SKM-1 treated with dmso at 0.1 percent for 144 hours (cell line): Measurements from ENCODE around the gene STRADB.
"Not testable (repeated sequence)": the region's sequence is repeated elsewhere in the genome, so short reads cannot be mapped to it uniquely, and the experiment has no call there.

ENCODE experiments used
- DNase-seq: peaks from one replicate; lab custom pipeline; 2025; ENCODE audit not compliant: unreplicated experiment; lab: John Stamatoyannopoulos, UW

STRADB gene

DNA sequence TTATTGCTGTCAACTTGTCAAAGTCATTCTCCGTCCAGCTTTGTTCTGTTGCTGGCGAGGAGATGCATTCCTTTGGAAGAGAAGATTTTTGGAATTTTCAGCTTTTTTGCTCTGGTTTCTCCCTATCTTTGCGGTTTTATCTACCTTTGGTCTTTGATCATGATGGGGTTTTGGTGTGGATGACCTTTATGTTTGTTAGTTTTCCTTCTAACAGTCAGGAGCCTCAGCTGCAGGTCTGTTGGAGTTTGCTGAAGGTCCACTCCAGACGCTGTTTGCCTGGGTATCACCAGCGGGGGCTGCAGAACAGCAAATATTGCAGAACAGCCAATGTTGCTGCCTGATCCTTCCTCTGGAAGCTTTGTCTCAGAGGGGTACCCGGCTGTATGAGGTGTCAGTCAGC lies 21.7 kb upstream of the STRADB start:
- not testable (repeated sequence) for DNase-seq

DNA sequence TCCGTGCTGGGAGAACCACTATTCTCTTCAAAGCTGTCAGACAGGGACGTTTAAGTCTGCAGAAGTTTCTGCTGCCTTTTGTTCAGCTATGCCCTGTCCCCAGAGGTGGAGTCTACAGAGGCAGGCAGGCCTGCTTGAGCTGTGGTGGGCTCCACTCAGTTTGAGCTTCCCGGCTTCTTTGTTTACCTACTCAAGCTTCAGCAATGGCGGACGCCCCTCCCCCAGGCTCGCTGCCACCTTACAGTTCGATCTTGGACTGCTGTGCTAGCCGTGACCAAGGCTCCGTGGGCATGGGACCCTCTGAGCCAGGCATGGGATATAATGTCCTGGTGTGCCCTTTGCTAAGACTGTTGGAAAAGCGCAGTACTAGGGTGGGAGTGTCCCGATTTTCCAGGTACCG lies 21.2 kb upstream of the STRADB start:
- DNase-seq, result not testable (repeated sequence)

DNA sequence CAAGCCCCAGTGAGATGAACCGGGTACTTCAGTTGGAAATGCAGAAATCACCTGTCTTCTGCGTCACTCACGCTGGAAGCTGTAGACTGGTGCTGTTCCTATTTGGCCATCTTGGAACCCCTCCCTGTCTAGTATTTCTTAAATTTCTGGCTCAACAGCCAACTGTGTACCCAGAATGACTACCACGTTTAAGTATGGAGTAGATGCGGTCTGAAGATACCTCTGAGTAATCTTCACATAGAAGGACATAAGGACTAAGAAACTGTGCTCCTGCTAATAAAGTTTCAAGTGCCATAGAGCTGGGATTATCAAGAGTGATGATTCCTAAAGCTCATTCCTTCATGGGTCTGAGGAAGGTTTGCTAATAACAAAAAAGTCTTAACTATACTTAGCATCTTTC lies 20.7 kb upstream of the STRADB start:
- DNase-seq, result no peak

DNA sequence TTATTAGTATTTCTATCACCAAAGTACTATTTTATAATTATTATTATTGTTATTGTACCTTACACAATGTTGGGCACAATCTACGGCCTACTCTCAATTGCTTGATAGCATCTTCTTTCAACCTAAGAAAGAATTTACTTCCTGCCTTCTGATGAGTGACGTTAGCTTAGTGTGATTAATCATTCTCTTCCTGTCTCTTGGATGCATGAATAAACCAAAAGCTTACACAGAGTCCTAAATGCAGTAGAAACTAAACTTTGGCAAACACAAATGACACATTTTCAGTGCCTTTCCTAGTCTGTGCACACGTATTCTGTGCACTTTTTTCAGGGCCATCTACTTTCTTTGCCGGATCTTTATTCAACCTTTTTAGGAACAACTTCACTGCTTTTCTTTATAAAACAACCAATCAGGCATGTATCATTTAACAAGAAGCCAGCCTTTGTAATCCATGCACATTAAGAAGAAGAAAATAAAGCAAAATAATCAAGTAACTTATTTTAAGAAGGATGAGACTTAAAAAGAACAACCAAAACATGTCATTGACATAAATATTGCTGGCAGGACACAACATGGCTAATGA lies 19.4 kb upstream of the STRADB start:
- no peak for DNase-seq

DNA sequence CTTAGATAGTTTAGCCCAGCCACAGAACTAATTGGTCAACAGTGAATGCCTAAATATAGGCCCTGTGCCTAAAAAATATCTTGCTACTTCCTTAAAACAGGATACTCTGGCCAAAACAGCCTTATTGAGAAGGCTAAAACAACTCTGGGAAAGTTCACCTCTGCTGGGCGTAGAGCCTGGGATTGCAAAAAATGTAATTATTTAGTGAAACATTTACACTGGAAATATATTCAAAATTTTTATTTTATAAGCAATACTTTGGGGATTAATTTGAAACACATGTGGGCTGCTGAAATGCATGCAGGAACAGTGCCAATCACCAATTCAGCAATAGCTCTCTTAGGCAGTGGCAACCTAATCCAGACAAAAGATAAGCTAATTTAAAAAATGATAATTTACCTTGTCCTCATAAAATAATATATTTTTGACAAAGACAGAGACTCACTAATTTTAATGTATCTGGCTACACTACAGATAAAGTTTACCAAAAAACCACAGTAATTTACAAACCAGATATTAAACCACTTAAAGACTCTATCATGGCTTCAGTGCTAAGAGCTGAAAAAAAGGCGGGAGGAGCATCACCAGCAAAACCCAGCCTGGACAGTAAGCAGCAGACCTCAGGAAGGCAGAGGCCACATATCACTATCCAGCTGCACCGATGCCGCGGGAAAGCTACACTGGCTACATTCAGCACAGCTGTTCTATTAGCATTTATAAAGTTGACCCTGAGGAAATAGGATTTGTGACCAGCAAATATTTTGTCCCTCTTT lies 18.7 kb upstream of the STRADB start:
- DNase-seq, result no peak

DNA sequence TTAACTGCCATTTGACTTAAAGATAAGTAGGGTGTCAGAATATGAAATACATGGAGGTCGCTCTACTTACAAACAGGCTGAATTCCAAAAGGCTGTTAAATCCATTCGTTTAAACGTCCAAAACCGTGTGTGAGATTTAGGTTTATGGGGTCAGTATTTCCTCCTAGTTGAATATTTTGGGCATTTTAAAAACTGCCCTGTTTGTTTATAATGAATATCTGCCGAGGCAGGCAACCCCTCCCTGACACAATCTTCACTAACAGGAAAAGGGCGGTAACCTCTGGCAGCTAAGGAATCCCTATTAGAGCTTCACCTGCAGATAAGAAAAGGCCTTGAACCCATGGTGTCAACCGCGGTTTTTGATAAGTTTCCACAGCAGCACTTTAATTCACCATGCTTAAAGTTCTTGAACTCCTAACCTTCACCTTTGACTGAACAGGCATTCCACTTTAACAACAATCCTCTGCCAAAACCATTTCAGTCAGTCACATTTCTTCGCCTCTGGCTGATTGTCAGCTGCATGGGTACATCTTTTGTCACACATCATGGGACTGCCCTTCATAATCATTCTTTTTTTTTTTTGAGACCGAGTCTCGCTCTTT lies 18.0 kb upstream of the STRADB start:
- DNase-seq, result no peak

DNA sequence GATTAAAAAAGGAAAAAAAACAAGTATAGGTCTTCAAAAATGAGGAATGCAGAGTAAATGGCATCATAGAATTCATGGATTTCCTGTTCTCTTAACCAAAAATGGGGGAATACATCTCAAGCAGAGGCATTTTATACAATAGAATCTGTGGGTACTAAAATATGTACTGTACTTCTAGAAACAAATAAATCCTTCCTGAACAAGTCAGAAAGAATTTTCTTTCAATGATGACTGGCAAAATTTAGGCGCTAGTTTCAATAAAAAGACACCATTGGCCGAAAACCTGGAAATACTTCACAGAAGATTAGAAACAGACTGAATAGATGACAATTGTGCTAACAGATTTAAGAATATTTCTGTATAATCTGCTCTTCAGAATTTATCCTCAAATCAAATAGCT lies 15.4 kb upstream of the STRADB start:
- DNase-seq, result no peak

DNA sequence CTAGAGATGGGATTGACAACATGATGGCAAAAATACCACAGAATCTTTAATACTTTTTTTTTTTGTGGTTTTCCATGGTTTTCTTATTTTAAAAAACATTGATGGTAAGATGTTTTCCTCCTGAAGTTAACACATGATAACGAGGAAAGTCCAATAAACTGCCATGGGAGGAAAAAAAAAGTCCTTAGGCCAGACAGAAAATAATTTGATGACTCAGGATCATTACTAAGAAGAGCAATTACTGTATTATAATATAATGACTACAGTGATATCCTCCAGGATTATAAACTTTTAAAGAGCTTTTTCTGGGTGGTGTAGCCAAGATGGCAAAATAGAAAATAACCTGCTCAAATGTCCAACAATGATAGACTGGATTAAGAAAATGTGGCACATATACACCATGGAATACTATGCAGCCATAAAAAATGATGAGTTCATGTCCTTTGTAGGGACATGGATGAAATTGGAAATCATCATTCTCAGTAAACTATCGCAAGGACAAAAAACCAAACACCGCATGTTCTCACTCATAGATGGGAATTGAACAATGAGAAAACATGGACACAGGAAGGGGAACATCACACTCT lies 12.1 kb upstream of the STRADB start:
- not testable (repeated sequence) for DNase-seq

DNA sequence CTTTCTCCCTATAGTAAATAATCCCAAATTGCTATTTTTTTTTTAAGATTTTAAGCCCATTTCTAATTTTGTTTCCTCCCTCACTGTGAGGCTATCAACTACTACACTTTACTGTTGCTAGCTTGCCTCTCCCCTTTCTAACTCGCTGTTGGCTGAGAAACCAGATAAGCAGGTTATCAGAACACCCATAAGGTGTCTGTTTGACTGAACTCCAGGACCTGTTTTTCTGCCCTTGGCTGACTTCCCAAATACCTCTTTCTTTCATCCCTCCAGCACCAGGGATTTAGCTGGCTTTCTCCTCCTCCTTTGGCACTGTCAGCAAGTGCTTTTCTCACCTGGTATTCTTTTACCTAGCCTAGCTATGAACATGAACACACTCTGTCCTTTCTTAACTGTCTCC lies 11.4 kb upstream of the STRADB start:
- no peak for DNase-seq

DNA sequence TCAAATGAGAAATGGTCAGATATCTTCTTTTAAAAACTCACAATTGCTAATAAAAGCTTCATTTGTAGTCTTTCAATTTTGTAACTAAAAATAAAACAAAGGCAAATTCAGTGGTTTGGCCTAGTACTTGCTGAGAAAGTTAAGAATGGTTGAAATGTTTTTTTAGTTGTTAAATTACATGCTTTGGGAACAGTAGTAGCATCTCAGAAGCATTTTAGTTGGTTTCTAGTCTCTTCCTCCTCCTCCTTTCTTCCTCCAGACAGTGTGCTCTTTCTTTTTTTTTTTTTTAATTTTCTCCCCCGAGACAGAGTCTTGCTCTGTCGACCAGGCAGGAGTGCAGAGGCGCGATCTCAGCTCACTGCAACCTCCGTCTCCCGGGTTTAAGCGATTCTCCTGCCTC lies 10.1 kb upstream of the STRADB start:
- no peak for DNase-seq

DNA sequence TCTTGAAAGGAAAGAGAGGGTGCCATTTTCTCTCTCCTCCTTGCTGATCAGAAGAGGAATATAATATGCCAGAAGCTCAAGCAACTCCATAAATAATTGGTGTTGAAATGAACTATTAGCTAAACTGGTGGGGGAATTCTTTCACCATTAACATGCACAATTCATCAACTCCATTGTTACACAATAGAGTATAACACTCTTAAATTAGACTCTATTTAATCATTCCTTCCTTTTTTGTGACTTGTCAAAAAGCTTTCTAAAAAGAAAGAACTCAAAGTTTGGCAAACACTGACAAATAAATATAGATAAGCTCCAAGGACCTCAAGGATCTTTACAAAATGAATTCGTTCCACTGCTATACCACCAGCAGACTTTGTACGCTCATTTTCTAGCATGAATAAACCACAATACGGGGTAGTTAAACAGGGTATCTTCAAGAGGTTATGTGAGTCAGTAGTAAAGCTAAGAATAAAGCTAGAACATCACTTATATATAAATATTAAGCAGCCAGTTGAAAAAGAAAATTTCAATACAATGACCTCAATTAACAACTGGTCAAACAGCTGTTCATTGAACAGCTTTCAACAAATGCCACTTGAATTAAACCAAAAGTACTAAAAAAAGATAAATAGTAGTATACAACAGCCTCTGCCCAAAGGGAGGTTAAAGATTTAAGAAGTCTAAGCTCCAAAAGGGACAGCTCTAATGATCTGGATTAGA lies 6.6 kb upstream of the STRADB start:
- no peak for DNase-seq

DNA sequence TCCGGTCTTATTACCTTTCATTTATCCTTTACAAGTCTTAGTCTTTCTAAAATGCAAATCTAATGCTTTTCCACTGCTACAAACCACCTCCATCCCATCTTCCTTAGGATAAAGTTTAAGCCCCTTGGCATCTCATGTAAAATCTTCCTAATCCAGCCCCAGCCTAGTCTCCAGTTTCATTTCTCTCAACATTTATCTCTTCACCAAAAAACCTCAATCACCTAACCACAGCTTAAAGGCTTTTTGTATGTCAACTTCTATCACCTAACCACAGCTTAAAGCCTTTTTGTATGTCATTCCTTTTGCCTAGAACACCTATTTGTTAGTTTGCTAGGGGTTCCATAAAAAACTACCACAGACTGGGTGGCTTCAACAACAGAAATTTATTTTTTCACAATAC lies 4.5 kb upstream of the STRADB start:
- no peak for DNase-seq

DNA sequence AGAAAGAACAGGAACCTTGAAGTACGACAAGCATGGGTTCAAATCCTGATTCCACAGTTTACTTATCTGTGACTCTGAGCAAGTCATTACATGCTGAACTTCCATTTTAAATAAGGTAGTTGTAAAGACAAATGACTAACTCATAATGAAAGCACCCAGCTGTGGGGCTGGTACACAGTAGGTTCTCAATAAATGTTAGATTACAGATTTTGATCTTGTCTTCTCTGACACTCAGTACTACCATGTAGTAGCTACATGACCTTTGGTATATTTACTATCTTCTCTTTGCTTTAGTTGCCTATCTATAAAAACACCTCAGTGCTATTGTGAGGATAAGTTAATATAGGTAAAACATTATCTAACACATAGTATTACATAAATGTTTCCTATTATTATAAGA lies 3.5 kb upstream of the STRADB start:
- no peak for DNase-seq

DNA sequence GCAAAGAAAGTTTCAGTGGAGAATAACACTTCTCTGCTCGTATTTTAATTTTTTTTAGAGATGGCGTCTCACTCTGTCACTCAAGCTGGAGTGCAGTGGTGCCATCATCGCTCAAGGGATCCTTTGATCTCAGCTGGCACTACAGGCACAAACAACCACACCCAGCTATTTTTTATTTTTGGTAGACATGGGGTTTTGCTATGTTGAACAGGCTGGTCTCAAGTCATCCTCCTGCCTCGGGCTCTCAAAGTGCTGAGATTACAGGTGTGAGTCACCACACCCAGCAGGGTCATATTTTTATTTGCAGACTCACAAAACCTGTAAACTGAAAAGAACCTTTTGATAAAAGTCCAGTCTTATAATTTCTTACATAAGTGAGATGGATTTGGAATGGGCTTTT lies 2.8 kb upstream of the STRADB start:
- DNase-seq, result no peak

DNA sequence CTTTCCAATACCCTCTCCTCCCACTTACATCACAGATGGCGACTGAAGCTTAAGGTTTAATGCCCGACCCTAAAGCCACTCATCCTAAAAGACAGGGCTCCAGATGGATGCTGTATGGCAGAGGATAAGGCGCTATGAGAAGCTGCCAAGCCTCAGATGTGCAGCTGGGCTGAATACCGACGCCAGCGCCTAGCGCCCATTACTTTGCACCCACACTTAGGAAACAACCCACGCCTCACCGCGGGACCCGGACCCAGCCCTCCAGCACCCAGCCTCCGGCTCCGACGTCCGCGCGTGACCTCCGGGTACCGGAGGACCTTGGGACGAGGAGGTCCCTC lies 617 bp upstream of the STRADB start:
- DNase-seq, result no peak

DNA sequence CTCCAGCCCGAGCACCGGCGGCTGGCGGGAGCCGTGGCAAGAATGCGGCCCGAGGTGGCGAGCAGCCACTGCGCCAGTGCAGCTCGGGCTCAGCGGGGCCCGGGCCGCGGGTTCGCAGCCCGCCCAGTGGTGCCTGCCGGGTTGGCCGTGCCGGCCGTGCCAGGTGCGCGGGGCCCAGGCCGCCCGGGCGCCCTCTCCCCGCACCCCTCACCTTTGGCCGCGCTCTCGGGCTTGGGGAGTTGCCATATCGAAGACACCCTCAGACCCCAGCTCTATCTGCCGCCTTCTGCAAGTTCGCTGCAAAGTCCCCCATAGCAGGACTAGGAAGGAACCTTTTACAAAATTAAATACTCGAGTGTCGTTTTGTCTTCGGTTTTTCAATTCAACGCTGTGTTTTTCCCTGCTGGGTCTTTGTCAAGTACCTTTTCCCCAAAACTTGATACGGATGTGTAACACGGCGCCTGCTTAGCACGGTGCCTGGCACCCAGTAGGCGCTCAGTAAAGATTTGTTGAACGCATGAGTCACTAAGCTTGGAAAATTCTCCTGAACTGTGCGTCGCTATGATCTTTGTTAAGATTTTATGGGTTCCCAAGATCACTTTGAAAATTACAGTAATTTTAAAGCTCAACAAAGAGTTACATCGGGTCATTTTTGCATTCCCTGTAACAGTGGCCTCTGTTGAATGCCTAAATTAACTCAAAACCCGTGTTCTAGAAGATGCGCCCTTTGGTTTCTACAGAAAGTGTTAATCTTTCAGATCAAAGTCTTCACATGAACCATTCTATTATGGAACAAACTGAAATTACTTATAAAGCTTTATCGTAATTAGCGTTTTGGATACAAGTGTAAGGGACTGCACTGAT lies 750 bp downstream of the STRADB start:
- no peak for DNase-seq

DNA sequence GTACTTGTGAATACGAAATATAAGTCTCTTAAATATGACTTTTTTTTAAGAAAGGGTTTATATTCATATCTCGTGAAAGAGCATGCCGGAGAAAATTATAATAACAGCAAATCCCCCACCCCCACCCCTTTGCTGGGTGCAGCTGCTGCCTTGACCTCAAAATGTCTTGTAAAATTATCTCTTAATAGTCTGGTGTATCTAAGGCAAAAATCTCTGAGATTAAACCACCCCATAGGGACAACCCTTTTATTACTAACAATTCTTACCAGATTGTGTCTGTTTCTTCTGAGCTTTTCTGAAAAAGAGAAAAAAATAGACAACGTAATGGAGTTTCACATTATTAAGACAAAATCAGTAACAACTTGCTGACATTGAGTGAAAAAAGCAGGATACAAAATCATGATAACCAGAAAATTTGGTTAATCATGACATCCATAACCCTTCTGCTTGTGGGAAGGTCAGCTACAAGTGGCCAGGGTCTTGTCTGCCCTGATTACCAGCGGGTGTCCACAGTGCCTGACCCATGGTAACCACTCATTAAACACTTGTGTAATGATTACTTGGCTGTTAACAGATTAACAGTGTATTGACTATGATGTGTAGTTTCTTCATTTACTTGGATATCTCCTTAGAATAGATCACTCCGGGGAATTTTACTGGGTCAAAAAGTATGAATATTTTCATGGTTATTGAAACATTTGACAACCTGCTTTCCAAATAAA lies 1.5 kb downstream of the STRADB start:
- no peak for DNase-seq

DNA sequence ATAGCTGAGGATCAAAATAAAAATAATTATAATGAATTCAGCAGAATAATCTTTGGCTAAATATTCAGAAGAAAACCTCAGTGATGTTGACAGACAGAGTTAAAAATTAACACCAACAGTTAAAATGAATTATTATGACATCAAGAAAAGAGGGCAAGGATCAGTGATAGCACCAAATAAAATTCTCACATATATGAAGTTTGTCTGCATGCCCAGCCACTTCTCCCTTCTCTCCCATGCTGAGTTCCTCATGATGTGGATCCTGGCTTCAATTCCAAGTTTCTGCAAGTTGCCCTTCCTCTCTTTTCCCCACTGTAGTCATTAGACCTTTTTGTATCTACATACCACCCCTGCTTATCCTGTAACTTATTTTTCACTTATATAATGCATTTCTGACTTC lies 6.8 kb downstream of the STRADB start:
- no peak for DNase-seq

DNA sequence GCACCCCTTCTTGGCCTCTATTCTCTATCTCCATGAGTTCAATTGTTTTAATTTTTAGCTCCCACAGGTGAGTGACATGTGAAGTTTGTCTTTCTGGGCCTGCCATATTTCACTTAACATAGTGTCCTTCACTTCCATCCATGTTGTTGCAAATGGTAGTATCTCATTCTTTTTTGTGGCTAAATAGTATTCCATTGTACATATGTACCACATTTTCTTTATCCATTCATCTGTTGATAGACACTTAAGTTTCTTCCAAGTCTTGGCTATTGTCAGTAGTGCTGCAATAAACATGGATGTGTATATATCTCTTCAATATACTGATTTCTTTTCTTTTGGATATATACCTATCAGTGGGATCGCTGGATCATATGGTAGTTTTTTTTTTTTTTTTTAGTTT lies 9.0 kb downstream of the STRADB start:
- DNase-seq, result no peak

DNA sequence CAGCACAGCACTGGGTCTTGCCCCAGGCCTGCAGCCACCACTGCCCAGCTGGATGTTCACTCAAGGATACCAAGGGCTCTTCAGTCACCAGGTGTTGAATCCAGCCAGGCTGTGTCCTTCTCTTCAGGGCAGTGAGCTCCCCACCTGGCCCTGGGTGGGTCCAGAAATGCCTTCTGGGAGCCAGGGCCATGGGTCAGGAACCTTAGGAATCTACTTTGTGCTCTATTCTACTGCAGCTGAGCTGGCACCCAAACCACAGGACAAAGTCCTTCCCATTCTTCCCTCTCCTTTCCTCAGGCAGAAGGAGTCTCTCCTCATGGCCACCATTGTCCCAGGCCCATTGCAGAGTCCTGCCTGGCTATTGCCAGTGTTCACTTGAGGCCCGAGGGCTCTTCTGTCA lies 13.0 kb downstream of the STRADB start:
- DNase-seq, result no peak
